ENCODE data around the gene MAML3.

Gene MAML3

DNA sequence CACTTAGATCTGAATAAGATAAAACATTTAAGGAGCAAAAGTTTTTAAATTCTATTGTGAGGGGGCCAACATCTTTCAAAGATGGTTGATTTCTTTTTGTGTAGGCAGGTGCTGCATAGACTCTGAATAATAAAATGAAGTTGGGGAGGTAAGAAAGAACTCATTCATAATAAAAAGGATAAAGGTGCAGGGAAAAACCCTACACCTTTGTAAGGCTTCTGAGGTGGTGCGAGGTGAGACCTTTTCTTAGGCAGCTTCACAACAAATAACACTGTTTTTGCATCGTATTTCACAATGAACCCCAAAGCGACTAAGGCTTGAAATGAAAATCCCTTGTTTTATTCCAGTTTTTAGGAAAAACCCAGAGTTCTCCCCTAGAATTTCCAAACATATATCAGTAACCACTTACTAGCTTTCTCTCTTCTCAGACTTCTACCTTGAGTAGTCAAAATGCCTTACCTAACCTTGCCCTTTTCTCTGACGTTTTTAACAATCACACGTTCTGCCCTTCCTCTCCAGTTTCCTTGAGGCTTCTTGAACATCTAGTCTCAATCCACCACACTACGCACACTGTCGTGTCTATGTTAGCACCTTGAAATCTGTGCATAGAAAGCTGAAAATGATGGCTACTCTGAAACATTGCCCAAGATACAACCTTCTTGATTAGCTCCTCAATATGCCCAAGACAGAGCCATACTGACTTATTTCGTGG lies 30.2 kb downstream of the MAML3 start:
- no peak for DNase-seq

- DNase-seq: no peak
Observed at GRCh38 chr4:140122891-140123290, 31.1 kb downstream of the MAML3 start.

GRCh38 chr4:140121646-140122045 lies 32.3 kb downstream of the MAML3 start:
- no peak for DNase-seq

GRCh38 chr4:140118931-140119640 lies 34.9 kb downstream of the MAML3 start:
- no peak for DNase-seq

DNA sequence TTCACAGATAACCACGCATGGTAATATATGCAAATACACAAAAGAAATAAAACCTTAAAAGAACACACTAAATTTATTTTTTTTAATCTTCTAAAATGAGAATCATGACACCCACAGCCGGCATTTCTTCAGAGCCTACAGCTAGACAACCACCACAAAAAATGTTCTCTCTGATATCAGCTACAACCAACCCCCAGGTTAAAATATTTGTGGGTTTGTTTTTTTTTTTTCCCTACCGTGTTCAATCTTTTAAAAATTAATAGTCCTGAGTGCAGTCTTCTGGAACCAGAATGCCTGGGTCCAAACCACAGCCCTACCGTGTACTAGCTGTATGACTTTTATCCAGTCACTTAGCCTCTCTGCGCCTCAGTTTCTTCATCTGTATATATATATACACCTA lies 36.0 kb downstream of the MAML3 start:
- DNase-seq: no peak

DNA sequence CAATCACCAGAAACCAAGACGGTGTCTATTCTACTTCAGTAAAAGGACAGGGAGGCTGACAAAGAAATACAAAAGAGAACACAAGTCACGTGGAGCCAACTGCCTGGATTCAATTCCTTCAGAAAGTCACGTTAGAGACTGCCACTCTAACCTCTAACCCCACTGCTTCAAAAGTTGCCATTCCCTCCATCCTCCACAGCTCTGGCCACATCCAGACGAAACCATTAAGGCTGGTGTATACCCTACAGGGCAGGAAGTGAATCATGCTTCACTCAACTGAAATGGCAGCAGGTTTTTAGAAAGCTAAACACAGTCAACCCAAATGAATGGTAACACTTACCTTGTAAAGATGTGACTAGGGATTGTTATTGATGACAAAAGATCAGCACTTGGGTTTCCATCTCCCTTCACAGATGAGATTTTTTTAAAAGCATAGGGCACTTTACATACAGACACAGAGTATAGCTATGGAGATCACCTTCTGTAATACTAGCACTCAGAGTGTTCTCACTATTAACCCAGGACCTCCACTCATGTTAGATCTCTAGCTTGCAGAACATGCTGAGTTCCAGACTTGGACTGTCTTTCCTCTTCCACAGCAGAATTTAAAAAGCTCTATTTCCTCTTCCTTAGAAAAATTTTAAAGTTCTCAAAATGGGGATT lies 37.4 kb downstream of the MAML3 start:
- DNase-seq: no peak

GRCh38 chr4:140115140-140115539 lies 38.8 kb downstream of the MAML3 start:
- DNase-seq: no peak

DNA sequence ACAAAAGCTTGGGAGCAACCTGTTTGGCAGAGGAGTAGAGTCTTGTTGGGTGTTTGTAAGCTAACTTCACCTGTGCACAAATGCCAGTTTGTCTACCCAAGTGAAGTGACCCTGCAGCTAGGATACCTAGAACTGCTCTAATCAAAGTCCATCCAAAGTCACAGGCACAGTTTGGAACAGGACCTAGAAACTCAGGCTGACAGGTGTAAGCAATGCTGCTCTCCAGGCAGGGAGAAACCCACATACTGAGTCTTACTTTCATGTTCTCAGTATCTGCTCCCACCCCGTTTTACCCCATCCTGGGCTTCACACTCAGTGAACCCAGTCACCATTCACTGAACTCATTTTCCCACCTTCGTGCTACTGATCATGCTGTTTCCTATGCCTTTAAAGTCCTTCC lies 40.3 kb downstream of the MAML3 start:
- no peak for DNase-seq

- no peak for DNase-seq
Observed at GRCh38 chr4:140112576-140112975, 41.4 kb downstream of the MAML3 start.

GRCh38 chr4:140111256-140111655 lies 42.7 kb downstream of the MAML3 start:
- no peak for DNase-seq

DNA sequence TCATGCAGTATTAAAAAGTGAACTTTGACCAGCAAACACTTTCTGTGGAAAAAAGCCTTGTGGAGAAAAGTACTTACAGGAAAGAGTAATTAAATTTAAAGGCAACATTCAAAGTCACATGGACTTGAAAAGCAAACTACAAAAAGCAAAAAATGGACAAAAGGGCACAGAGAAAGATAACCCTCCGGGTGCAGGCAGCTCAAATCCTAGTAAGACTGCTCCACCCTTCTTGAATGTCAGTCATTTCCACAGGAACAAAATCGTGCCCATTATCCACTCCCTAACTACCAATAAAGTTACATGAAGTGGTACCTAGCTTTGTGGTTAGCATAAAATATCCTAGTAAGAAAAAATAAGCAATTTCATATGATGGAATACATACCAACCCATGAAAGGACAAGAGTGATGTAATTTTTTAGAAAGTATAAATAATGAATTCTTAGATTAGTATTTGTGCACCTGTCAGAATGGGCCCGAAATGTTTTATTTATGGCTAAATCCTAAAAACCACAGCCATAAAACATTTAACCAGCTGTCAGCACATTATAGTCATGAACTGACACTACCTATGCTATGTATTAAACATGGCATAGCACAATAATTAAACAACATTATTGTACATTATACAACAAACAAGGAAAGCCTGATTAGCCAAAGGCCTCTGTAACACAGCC lies 43.3 kb downstream of the MAML3 start:
- DNase-seq: no peak

GRCh38 chr4:140109737-140110136 lies 44.2 kb downstream of the MAML3 start:
- peak; percentile 31 for DNase-seq

- DNase-seq: no peak
Observed at GRCh38 chr4:140109292-140109691, 44.7 kb downstream of the MAML3 start.

GRCh38 chr4:140108713-140109230 lies 45.2 kb downstream of the MAML3 start:
- no peak for DNase-seq

- no peak for DNase-seq
Observed at GRCh38 chr4:140108243-140108642, 45.7 kb downstream of the MAML3 start.

DNA sequence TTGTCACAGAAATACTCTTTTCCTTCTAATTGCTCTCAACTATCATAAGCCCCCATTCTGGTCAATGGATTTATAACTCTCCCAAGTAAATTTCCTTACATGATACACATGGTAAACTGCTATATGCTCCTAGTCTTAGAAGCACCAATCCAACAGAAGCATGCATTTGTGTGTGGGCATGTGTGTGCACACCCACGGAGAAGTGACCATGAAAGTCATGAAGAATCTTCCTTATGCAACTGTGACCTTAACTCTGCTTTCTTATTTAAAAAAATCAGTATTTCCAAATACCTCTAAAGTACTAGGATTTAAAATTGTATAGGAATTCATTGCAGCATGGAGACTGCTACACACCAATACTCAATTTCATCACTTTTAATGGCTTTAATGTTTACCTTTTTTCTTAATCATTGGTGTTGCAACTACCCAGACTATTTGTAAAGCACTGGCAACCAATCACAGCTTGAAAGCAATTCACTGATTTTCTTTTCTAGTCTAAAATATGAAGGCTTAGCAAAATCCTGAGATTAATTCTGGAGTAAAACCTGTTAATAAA lies 47.6 kb downstream of the MAML3 start:
- DNase-seq: no peak

- DNase-seq: no peak
Observed at GRCh38 chr4:140105436-140105835, 48.5 kb downstream of the MAML3 start.

DNA sequence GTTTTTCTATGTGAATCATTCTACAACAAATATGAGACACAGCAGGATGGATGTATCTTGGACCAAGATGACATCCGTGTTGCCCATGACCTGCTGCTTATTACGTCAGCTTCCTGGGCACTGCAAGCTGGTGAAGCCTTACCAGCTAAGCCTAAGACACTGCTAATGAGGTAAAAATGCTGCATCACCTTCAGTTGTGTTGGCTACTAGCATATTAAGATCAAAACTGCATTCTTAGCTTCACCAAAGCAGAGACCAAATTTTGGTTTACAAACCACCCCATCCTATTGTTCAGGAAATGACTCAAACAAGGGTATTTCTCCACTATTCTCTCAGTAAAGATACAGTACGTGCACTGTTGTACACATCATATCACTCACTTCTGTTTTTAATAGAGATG lies 50.3 kb downstream of the MAML3 start:
- DNase-seq: no peak

DNA sequence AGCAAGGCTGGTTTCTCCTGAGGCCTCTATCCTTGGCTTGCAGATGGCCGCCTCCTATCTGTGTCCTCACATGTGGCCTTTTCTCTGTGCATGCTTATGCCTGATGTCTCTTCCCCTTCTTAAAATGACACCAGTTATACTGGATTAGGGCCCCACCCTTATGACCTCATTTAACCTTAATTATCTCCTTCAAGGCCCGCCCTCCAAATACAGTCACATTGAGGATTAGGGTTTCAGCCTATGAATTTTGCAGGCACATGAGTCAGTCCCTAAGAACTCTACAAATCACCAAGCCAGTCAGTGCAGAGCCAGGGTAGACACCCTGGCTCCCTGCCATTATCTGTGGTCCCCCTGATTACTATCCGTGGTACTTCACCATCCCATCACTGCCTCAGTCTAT lies 51.6 kb downstream of the MAML3 start:
- no peak for DNase-seq

- DNase-seq: no peak
Observed at GRCh38 chr4:140100771-140101170, 53.2 kb downstream of the MAML3 start.

- no peak for DNase-seq
Observed at GRCh38 chr4:140099983-140100382, 54.0 kb downstream of the MAML3 start.

DNA sequence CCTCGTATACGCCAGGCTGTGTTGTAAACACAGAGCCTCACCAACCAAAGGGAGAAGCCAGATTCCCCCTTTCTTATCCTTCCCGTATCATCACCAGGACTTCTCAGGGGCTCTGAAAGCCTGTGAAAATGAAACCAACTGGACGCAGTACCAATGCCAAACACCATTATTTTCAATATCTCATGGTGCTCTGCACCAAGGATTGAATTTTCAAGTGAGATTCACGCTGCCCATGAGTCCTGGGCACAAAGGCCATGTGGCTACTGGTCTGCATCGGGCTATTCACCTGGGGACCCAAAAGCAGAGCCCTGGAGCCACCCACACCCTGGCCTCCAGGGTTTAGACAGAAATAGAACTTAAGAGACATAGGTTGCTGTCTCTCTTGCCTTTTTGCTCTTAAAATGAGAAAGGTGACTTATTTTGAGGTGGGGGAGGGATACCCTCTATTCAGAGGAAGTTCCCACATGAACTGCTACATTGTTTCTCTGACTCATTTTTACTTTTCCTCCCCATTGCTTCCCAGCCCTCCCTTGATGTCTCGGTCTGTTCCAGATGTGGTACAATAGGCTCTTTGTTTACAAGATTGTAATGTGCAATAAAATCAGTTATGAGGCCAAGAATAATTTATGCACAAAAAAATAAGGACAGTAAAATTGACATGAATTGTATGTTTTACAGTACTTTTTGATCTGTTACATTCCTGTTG lies 55.4 kb downstream of the MAML3 start:
- DNase-seq: no peak
